Left cardiac atrium (tissue), 4 donors: ENCODE data around the gene STX18. TPM values are rescaled to one million over a fixed set of nuclear protein-coding genes. Genes with fewer than 3 reads are reported as not detected.
"Not testable (repeated sequence)": the region's sequence is repeated elsewhere in the genome, so short reads cannot be mapped to it uniquely, and the experiment has no call there.

Experiments used
- ATAC-seq, 2 donors: fragments of 200-7000 bp; cut with Tn5 transposase; one replicate each; pipeline ENCODE4 v1.9.1; 2020; ENCODE audit warnings: mild to moderate bottlenecking in 2 of 2, moderate library complexity in 2 of 2
- DNase-seq: peaks from one replicate; pipeline ENCODE4 v3.0.0-alpha.2; 2020
- intact Hi-C, 2 donors: fragments of 100-400 bp; cut with DNase I; formaldehyde crosslinking; loops; one replicate each; pipeline versions ENCODE4 v1.14.1 to v1.15.1; 2022 to 2023
- total RNA-seq, 2 donors: library from RNA; stranded (reverse); fragmentation: NEBNext Ultra II Directional; extraction: Animal tissue kit (Norgen Biotek cat#: 25700); gene quantifications; one replicate each; pipeline ENCODE4 v1.2.1, GENCODE V29; 2021
- donor health status: DM: no; HTN: yes; CAD: no.
- donor health status: DM: no; HTN: yes; CAD: no; lungs with severe emphysema.
- donor health status: DM: yes; HTN: yes; CAD: no.
- donor health status: Dilated cardiomyopathy.

Gene STX18
- total RNA-seq, 2 donors from 2014 or later = 13.0 to 18.2 TPM

DNA sequence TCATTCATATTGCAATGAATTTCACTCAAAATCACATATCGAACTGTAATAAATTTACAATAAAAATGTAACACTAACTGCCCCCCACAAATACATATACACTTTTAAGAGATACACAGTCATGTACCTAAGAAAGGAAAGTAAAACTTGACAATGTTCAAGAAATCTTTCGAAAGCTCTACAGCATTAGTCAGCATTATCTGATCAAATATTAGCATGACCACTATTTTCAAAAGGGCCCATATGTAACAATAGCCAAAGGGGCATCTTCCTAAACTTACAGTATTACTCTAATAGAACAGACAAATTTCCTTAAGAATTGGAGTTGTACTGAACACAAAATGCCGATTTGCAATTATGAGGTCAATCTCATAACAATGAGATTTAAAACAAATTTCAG lies 51.8 kb downstream of the STX18 start:
- ATAC-seq = no peak
- intact Hi-C loops = no loop called here
- DNase-seq = no peak

DNA sequence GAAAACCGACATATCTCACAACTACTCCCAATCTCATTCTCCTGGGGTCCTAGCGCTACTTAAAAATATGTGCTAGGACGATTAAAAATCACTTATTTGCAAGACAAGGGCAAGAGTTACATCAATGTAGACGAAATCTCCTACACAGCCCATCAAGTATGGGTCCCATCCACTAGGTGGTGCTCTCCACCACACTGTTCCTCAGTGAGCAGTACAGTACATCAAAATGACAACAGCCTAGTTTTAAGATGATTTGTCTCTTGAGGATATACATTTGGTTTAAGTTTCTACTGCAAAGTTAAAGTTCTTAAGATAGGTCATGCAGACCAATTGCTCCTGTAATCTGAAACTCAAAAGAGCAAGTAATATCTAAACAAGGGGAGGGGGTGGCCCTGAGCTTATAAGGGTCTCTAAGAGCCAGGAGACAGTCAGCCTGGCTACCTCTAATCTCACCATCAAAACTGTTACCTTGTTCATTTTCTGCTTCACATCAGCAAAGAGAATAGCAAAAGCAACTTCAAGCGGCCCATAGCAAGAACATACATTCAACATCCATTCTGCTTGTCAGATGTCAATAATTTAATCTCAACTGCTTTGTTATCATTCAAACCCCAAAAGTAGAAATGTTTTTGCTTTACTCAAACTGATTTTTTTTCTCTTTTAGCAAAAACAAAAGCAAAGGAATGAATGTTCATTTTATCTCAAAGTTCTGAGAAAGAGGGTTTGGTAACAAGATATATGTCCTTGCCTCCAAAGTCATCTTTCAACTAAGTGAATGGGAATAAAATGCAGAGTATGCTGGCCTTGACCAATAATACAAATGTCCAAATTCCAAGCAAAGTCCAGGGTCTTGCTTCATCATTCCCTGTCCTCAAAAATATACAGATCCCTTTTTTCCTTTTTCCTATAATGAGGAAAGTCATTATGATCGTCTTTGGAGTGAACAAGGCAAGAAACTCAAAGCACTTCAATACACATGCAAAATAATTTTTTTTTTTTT lies 53.1 kb downstream of the STX18 start:
- intact Hi-C loops = loop anchor here (5.0 to 10.0 kb wide), 4 partner anchors 386 to 1326 kb away; no protein-coding TSS in a partner anchor
- ATAC-seq = peak; percentile 81 to 93

DNA sequence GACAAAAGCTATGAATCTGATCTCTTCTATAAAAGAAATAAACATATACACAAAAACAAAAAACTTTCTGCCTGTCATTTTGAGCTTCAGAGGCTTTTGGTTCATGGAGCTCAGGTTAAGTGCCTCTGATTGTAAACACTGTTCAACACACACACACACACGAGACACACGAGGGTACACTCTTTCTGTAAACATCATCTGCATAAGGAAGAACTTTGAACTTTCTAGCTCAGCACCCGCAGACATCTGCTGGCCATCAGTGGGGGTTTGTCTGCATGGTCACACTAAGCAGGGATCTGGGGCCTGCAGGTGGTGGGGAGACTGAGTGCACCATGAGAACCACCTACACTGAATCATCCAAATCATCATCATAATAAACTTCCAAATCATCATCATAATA lies 54.9 kb downstream of the STX18 start:
- DNase-seq (no peak), ATAC-seq (no peak)
- intact Hi-C loops = loop anchor here (5.0 to 10.0 kb wide), 4 partner anchors 388 to 1328 kb away; no protein-coding TSS in a partner anchor

More for the DNA sequence above, 53.1 kb downstream of the STX18 start:
- peak; percentile 61 for DNase-seq

DNA sequence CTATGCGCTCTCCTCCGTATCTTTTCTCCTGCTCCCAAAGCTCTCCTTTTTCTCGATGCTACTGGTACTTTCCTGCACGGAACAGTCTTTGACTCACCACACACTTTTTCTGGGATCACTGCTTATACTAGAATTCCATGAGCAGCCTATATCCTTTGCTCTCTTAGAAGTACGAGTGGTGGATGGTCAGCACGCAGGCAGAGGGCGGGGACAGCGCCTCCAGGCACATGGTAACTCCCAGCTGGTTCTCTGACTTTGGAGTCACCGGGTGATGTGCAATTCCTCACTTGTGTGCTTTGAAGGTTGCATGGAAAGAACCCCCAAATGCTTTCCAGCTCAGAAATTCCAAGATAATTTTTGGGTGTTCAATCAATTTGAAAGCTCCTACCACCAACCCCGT lies 56.0 kb downstream of the STX18 start:
- intact Hi-C loops = loop anchor here (5.0 to 10.0 kb wide), 4 partner anchors 389 to 1329 kb away; no protein-coding TSS in a partner anchor
- DNase-seq = no peak
- ATAC-seq = no peak

DNA sequence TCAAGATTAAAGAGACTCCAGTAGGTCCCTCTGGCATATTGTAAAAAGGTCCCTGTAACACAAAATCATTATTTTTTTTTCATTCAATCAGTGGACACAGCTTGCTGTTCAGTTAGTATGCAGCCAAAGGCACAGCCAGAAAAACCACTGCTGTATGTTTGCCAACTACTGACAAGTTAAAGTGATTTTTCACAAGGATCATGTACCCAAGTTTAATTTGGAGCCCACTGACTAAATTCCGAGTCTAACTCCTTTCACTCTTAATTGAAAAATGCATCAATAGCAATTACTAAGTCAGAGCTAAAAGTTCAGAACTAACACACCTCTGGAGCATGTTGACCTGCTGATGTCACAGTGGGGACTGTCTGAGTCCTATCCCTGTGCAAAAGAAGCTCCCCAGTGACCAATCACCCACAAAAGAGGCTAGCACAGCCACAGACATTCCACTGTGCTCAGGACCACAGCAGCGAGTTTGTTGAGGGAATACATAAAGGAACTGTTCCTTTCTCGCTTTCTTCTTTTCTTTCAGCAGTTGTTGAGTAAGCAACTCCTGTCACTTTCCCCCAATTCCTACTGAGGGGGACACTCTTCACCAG lies 60.4 kb downstream of the STX18 start:
- intact Hi-C loops = loop anchor here (10.0 kb wide), 3 partner anchors 393 to 1333 kb away; no protein-coding TSS in a partner anchor
- ATAC-seq (peak in 1 of 2 donors; percentile 23), DNase-seq (no peak)

DNA sequence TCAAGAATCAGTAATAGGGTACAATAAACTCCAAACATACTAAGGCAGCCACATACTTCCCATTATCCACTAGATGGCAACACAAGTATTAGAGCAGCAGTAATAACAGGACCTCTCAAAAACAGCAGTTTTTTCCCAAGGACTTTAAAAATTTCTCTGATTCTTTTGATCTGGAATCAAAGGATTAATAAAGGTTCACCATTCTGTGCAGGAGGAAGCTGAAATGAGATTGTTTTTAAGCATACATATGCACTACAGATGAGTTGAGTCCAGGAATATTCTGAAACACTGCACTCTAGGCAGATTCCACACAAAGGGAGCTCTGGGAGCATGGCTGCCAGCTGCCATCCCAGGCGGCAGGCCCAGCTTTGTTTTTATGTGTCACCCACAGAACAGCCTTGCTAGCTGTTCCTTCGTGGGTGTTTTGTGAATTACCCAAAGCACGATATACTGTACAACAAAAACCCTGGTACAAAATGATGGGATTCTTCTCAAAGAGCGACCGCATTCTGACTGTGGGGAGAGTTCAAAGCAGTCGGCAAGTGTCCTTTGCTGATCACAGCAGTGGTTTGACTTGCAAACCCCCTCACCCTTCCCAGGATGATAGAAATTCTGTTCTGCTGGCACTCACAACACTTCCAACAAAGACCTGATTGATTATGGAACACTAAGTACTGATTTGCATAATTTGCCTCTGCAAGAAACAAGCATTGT lies 61.0 kb downstream of the STX18 start:
- intact Hi-C loops = loop anchor here (10.0 kb wide), 3 partner anchors 394 to 1334 kb away; no protein-coding TSS in a partner anchor
- DNase-seq (no peak), ATAC-seq (peak in 1 of 2 donors; percentile 41)

DNA sequence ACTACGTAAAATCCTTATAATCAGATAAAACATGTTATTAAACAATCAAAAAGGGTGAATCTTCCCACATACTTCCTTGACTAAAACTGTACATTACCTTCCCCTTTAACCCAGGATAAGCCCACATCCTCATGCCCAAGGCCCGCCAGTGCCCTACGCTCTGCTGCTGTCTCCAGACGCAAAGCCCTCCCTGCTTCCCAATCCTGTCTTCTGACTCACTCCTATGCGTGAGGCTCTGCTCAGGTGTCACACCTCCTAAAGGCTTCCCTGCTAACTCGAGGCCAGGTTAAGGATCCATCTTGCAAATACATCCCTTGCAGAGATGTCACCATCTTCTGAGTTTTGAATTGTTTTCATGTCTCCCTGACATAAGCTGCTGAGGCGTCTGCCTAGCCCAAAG lies 61.6 kb downstream of the STX18 start:
- intact Hi-C loops = loop anchor here (10.0 kb wide), 3 partner anchors 395 to 1335 kb away; no protein-coding TSS in a partner anchor
- no peak for DNase-seq
- no peak for ATAC-seq

DNA sequence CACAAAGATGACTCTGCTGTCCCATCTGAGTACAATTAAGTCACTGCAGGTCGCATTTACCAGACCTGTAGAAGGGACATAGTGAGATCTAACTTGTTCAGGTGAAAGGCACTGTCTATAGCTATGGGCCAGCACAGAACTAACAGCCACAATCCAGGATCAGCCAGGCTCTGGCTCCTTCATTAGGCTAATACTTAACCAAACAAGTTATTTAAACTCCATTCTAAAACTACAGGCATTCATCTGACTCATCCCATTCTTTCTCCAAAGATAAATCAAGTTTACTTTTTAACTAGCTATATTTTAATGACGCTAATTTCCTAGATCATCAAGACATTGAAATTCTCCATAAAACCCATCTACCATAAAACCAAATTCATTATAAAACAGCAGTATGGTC lies 62.5 kb downstream of the STX18 start:
- DNase-seq (no peak), ATAC-seq (no peak)
- intact Hi-C loops = no loop called here

DNA sequence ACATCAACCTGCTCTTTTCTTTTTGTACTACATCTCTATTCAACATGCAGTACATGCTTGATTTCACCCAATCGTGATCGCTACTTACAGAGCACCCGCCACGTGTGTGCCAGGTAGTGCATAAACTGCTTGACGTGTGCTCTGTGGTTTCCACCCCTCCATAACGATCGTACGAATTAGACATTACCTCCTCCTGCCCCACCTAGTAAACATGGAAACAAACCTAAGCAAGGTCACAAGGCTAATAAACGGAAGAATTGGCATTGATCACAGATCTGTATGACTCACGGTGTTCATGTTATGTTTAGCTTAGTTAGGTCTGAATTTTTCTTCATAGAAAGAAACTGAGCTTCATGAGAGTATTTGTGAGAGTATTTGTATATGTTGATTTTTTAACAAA lies 64.1 kb downstream of the STX18 start:
- intact Hi-C loops = no loop called here
- ATAC-seq (no peak), DNase-seq (no peak)

DNA sequence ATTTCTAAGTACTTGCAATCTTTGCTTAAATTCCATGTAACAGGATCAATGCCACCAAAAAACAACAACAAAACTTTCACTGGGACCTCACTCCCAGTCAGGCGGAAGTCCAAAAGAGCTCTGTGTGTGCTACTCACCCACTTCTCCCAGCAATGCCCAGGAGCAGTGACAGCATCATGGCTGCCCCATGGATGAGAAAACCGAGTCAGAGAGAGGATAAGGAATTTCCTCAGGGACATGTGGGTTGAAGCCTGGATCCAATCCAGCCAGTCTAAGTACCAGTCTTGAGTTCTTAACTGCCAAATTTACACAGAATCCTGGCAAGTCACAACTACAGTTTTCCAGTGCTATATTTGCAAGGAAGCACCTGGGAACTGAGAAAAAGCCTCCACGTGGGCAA lies 64.5 kb downstream of the STX18 start:
- no peak for DNase-seq
- no peak for ATAC-seq
- intact Hi-C loops = no loop called here

DNA sequence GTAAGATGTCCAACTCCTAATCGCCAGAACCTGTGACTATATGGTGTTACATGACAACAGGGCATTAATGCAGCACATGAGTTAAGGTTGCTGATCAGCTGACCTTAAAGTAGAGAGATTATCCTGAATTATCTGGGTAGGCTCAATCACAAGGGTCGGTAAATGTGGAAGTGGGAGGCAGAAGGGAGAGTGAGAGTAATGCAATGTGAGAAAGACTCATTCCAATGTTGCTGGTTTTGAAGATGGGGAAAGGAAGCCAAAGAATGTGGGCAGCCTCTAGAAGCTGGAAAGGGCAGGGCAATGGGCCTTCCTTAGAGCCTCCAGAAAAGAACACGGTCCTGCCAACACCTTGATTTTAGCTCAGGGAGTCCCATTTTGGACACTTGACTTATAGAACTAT lies 67.4 kb downstream of the STX18 start:
- DNase-seq = no peak
- intact Hi-C loops = no loop called here
- ATAC-seq = no peak

DNA sequence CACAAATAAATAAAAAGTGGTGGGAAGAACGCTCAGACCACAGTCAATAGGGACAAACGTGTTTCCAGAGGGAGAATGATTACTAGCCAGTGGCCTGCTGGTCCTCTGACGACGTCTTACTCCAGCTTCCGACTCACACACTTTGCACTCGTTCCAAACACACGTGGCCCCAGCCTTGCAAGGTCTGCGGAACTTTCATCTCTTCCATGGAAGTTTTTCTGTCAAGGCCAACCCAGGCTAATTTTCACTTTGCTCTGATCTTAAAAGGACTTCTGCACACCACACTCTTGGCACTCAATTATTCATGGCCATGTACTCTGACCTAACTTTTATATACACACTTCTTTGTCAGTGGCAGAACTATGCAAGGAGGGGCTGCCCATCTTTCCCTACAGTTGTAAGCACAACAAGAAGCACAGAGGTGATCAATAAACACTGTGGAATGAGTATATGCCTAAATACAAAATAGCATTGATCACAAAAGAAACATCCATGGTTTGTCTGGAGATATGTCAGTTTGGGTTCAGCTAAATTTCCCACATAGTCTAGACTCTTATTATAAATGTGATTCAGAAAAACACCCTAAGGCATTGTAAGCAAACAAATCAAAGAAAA lies 69.4 kb downstream of the STX18 start:
- intact Hi-C loops = no loop called here
- ATAC-seq = no peak
- DNase-seq = no peak

DNA sequence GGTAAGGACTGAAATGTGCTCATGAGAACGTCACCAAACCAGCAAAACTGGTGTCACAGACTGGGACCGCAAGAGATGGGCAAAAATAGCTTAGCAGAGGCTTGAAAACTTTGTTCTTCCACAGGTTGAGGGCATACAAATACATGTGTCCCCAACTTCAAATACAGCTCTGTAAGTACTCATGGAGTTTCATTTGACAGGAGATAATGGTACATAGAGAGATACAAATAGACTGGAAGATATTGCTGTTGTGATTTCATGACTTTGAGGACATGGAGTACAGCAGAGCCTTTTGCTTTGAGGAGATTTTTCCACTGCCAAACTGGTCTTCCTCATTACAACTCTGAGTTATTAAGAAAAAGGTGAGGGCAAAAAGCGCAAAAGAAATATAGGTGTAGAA lies 70.7 kb downstream of the STX18 start:
- ATAC-seq (no peak), DNase-seq (no peak)
- intact Hi-C loops = no loop called here

DNA sequence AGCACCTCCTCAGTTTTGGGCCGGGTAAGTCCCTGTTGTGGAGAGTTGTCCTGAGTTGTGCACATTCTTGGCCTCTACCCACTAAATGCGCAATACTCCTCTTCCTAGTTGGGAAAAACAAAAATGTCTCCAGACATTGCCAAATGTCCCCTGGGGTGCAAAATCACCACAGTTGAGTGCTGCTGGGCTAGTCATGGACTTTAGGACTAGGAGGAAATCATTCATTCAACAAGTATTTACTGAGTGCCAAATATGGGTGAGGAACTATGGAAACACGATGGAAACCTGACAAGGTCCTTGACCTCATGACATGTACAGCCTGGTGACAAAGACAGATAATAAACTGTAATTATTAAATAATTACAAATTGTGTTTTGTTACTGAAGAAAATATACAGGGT lies 71.6 kb downstream of the STX18 start:
- DNase-seq (no peak), ATAC-seq (peak in 1 of 2 donors; percentile 30)
- intact Hi-C loops = no loop called here

DNA sequence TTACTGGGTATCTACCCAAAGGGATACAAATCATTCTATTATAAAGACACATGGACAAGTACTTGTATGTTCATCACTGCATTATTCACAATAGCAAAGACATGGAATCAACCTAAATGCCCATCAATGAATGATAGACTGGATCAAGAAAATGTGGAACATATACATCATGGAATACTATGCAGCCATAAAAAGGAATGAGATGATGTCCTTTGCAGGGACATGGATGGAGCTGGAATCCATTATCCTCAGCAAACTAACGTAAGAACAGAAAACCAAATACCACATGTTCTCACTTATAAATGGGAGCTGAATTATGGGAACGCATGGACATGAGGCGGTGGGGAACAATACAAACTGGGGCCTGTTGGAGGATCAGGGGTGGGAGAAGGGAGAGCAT lies 76.6 kb downstream of the STX18 start:
- ATAC-seq, intact Hi-C loops, DNase-seq: not testable (repeated sequence)

DNA sequence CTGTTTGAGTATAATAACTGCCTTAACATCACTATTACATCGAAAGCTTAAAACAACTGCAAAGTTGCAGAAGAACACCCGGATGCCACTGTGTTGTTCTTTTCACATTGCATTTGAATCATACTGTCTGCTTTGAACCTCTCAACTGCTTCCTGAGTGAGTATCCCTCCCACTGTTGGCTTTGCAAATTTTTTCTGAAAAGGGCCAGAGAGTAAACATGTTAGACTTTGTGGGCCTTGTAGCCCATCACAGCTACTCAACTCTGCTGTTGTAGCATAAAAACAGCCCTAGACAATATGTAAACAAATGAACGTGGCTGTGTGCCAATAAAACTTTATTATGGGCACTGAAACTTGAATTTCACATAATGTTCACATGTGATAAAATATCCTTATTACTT lies 78.9 kb downstream of the STX18 start:
- intact Hi-C loops = no loop called here
- ATAC-seq = no peak
- no peak for DNase-seq

DNA sequence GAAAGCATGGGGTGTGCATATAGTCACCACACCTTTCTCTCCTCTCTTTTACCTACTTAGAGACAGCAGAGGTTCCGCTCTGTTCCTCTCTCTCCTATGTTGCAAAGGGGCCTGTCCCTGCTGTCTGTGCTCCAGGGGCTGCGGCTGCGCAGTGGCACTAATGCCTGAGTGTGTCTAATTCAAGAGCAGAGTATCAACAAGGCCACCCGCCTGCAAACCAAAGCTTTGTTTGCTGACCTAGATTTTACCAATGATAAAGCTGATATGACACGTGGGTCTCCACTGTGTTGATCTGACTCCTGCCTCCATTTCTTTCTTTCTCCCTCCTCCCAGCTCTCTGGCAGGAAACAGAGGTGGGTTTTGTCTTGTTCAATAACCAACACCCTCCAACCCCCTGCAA lies 80.0 kb downstream of the STX18 start:
- no peak for ATAC-seq
- DNase-seq = no peak
- intact Hi-C loops = no loop called here

DNA sequence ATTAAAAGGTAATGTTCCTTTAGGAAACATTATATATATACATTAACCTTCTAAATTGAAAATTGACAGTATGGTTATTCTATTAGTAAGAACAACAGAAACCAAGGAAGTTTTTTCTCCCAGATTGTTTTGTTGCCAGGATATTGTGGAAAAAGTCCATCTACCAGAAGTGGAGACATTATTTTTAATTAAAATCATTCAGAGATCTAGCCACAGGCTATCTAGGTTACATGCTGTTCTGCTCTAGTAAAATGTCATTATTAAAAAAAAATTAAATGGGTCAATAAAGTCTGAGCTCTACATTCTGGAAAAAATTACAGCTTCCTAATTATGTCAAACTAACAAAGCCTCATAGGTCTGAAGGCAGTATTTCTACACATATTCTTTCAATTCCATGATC lies 80.7 kb downstream of the STX18 start:
- no peak for DNase-seq
- ATAC-seq = no peak
- intact Hi-C loops = no loop called here

DNA sequence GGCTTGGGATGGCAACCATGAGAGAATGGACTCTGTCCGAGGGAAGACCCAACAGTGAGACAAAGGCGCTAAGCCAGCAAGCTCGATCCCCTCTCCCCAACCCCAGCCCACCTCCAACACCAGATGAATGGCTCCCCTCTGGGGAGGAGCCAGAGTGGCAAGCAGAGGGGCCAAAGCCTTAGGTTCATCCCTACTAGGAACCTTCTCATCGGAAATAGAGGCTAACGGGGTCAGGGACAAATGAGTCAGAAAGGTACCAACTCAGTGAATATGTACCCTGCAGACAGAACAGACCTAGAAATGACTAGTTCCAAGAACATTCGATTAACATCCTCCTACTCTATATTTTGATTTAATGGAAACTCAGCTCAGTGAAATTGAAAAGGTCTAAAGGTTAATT lies 81.1 kb downstream of the STX18 start:
- DNase-seq (no peak), ATAC-seq (no peak)
- intact Hi-C loops = no loop called here
